Activated B cell treated with CpG ODN at 0.5 μM for 24 hours (primary cell): Measurements from ENCODE around the gene TOX4. TPM values are rescaled to one million over a fixed set of nuclear protein-coding genes. Genes with fewer than 3 reads are reported as not detected.
A peak's percentile ranks its signal among the peaks of the same experiment; 100 is the strongest.

Source experiments
- ATAC-seq: fragments of 200-7000 bp; cut with Tn5 transposase; one replicate; pipeline ENCODE4 v1.10.0; 2021; ENCODE audit warnings: low read depth, mild to moderate bottlenecking, moderate library complexity
- CTCF ChIA-PET: fragments of 350-600 bp; sonication (Branson Sonifier 250); formaldehyde crosslinking; loops from one replicate; lab custom pipeline; 2021; ENCODE audit warnings: antibody characterized with exemption; lab: Charles Lee
- POLR2A ChIA-PET: fragments of 350-600 bp; sonication (Branson Sonifier 250); formaldehyde crosslinking; loops from one replicate; lab custom pipeline; 2021; ENCODE audit warnings: antibody characterized with exemption; lab: Charles Lee
- DNase-seq: peaks from one replicate; pipeline ENCODE4 v3.0.0; 2022
- H3K27ac Mint-ChIP-seq: one replicate; pipeline ENCODE4 v1.8.0; 2020; ENCODE audit warnings: mixed read lengths
- H3K27me3 Mint-ChIP-seq: one replicate; pipeline ENCODE4 v1.8.0; 2021; ENCODE audit warnings: mixed read lengths
- H3K36me3 Mint-ChIP-seq: one replicate; pipeline ENCODE4 v1.8.0; 2021; ENCODE audit warnings: low read depth, mixed read lengths
- H3K4me1 Mint-ChIP-seq: one replicate; pipeline ENCODE4 v1.8.0; 2021; ENCODE audit warnings: mixed read lengths
- H3K4me3 Mint-ChIP-seq: one replicate; pipeline ENCODE4 v1.8.0; 2020; ENCODE audit warnings: mild to moderate bottlenecking, mixed read lengths
- H3K9me3 Mint-ChIP-seq: one replicate; pipeline ENCODE4 v1.8.0; 2020; ENCODE audit warnings: mixed read lengths
- CTCF ChIP-seq: fragments of 200-600 bp; IDR thresholded peaks from one replicate; pipeline ENCODE4 v1.8.0; 2022; ENCODE audit warnings: antibody characterized with exemption, mild to moderate bottlenecking
- intact Hi-C: fragments of 100-400 bp; cut with micrococcal nuclease; formaldehyde crosslinking; loops from one replicate; pipeline ENCODE4 v1.15.1; 2024
- total RNA-seq: library from RNA; stranded (reverse); gene quantifications from 2 replicates; pipeline ENCODE4 v1.2.3, GENCODE V29; 2022

TOX4 gene
- total RNA-seq, 1 donor from 2014 or later, result 81.4 TPM

- ATAC-seq (peak; percentile 56), DNase-seq (no peak)
- intact Hi-C loops, result loop anchor here (2.0 kb wide), 1 partner anchor 1064 kb away; the partner anchor contains the start of gene TEP1
- peaks cover 33% of the 10 kb centered on the region for H3K4me1 Mint-ChIP-seq
- TF ChIP-seq CTCF, result no peak
- POLR2A ChIA-PET, result interaction anchor here (0.6 to 5.3 kb wide), 10 partner anchors 13 to 1619 kb away, joined by 3 to 35 read pairs (median 6); partner anchors contain the start of genes C14orf119, CHD8, METTL3 and SUPT16H
- peak overlapping the region; percentile 99 for H3K4me3 Mint-ChIP-seq
- H3K9me3 Mint-ChIP-seq, result no peaks in the 10 kb centered on the region
- H3K36me3 Mint-ChIP-seq, result peaks cover 51% of the 10 kb centered on the region
- peak overlapping the region; percentile 95 for H3K27ac Mint-ChIP-seq
- no peaks in the 10 kb centered on the region for H3K27me3 Mint-ChIP-seq
- CTCF ChIA-PET, result interaction anchor here (0.6 to 2.1 kb wide), 4 partner anchors 11 to 982 kb away, joined by 3 to 7 read pairs (median 5); partner anchors contain the start of gene CHD8
These were observed 471 bp upstream of the TOX4 start for GRCh38 chr14:21476523-21476924.

GRCh38 chr14:21486640-21487087 is 9.7 kb downstream of the TOX4 start:
- H3K4me3 Mint-ChIP-seq, result no peak overlapping the region
- peaks cover 5% of the 10 kb centered on the region for H3K4me1 Mint-ChIP-seq
- H3K27ac Mint-ChIP-seq, result no peak overlapping the region
- intact Hi-C loops, result no loop called here
- no peaks in the 10 kb centered on the region for H3K27me3 Mint-ChIP-seq
- POLR2A ChIA-PET, result no interaction called here
- peaks cover 59% of the 10 kb centered on the region for H3K36me3 Mint-ChIP-seq
- TF ChIP-seq CTCF, result no peak
- ATAC-seq, result no peak
- CTCF ChIA-PET, result interaction anchor here (3.8 kb wide), 1 partner anchor 12 kb away, joined by 12 read pairs; no protein-coding TSS in a partner anchor
- DNase-seq, result no peak
- no peaks in the 10 kb centered on the region for H3K9me3 Mint-ChIP-seq

GRCh38 chr14:21494902-21495762 is 18.1 kb downstream of the TOX4 start:
- H3K9me3 Mint-ChIP-seq, result no peaks in the 10 kb centered on the region
- CTCF ChIA-PET, result interaction anchor here (1.4 to 5.6 kb wide), 2 partner anchors 22 to 64 kb away, joined by 3 to 47 read pairs; no protein-coding TSS in a partner anchor
- intact Hi-C loops, result no loop called here
- no peak for ATAC-seq
- DNase-seq, result no peak
- H3K27ac Mint-ChIP-seq, result no peak overlapping the region
- H3K4me3 Mint-ChIP-seq, result no peak overlapping the region
- no peak for TF ChIP-seq CTCF
- POLR2A ChIA-PET, result interaction anchor here (0.6 to 1.2 kb wide), 2 partner anchors 16 to 25 kb away, joined by 4 to 5 read pairs; partner anchors contain the start of gene METTL3
- H3K4me1 Mint-ChIP-seq, result no peaks in the 10 kb centered on the region
- no peaks in the 10 kb centered on the region for H3K27me3 Mint-ChIP-seq
- peaks cover 81% of the 10 kb centered on the region for H3K36me3 Mint-ChIP-seq

- H3K9me3 Mint-ChIP-seq, result no peaks in the 10 kb centered on the region
- no peaks in the 10 kb centered on the region for H3K27me3 Mint-ChIP-seq
- no peak overlapping the region for H3K27ac Mint-ChIP-seq
- no peaks in the 10 kb centered on the region for H3K4me1 Mint-ChIP-seq
- CTCF ChIA-PET, result interaction anchor here (5.6 kb wide), 1 partner anchor 62 kb away, joined by 47 read pairs; no protein-coding TSS in a partner anchor
- ATAC-seq, result no peak
- no peak overlapping the region for H3K4me3 Mint-ChIP-seq
- intact Hi-C loops, result no loop called here
- H3K36me3 Mint-ChIP-seq, result peaks cover 85% of the 10 kb centered on the region
- TF ChIP-seq CTCF, result no peak
- POLR2A ChIA-PET, result no interaction called here
- DNase-seq, result no peak
These were observed 19.5 kb downstream of the TOX4 start for GRCh38 chr14:21496453-21496852.
